Trophoblast cell (in vitro differentiated cells and primary cell): ENCODE data around the gene ZC3H10.
"Not testable (repeated sequence)": the region's sequence is repeated elsewhere in the genome, so short reads cannot be mapped to it uniquely, and the experiment has no call there.

Experiments
- DNase-seq, 2 donors: peaks; one replicate each; pipeline ENCODE4 v3.0.0-alpha.2; 2016
- H2AFZ ChIP-seq: 2 replicates; pipeline ENCODE4 v1.6.1; 2013; ENCODE audit warnings: low read length, moderate library complexity, mild to moderate bottlenecking; ENCODE audit not compliant: insufficient read depth, poor library complexity
- H2AK5ac ChIP-seq: 2 replicates; pipeline ENCODE4 v1.6.1; 2013; ENCODE audit warnings: mild to moderate bottlenecking, low read length
- H2BK120ac ChIP-seq: 2 replicates; pipeline ENCODE4 v1.6.1; 2013; ENCODE audit warnings: low read length, mild to moderate bottlenecking, moderate library complexity; ENCODE audit not compliant: insufficient read depth, poor library complexity
- H2BK12ac ChIP-seq: 2 replicates; pipeline ENCODE4 v1.6.1; 2013; ENCODE audit warnings: mild to moderate bottlenecking, low read length, moderate library complexity
- H2BK5ac ChIP-seq: 2 replicates; pipeline ENCODE4 v1.6.1; 2013; ENCODE audit warnings: low read length, low read depth, moderate library complexity, mild to moderate bottlenecking; ENCODE audit not compliant: poor library complexity
- H3K14ac ChIP-seq: 2 replicates; pipeline ENCODE4 v1.6.1; 2013; ENCODE audit warnings: mild to moderate bottlenecking, low read length
- H3K18ac ChIP-seq: 2 replicates; pipeline ENCODE4 v1.6.1; 2013; ENCODE audit warnings: mild to moderate bottlenecking, low read length
- H3K23ac ChIP-seq: 2 replicates; pipeline ENCODE4 v1.6.1; 2013; ENCODE audit warnings: low read length
- H3K27ac ChIP-seq: 2 replicates; pipeline ENCODE4 v1.5.1; 2013; ENCODE audit warnings: low read depth, mild to moderate bottlenecking, inconsistent platforms, low read length, moderate library complexity
- H3K27me3 ChIP-seq: 2 replicates; pipeline ENCODE4 v1.6.1; 2013; ENCODE audit warnings: inconsistent platforms, mild to moderate bottlenecking, low read length, moderate library complexity; ENCODE audit not compliant: insufficient read depth
- H3K36me3 ChIP-seq, 2 experiments: 1 replicate in 1 of 2; 2 replicates in 1 of 2; pipeline ENCODE4 v1.6.1; 2013; ENCODE audit warnings: low read length in 2 of 2, mild to moderate bottlenecking in 2 of 2, moderate library complexity in 1 of 2; ENCODE audit not compliant: insufficient read depth in 2 of 2, control insufficient read depth in 1 of 2
- H3K4ac ChIP-seq: 2 replicates; pipeline ENCODE4 v1.6.1; 2013; ENCODE audit warnings: low read depth, mild to moderate bottlenecking, low read length, moderate library complexity
- H3K4me1 ChIP-seq, 2 experiments: 1 replicate in 1 of 2; 2 replicates in 1 of 2; pipeline ENCODE4 v1.6.1; 2013; ENCODE audit warnings: low read length in 2 of 2, mild to moderate bottlenecking in 2 of 2, moderate library complexity in 1 of 2; ENCODE audit not compliant: insufficient read depth in 2 of 2, control insufficient read depth in 1 of 2
- H3K4me2 ChIP-seq: 2 replicates; pipeline ENCODE4 v1.6.1; 2013; ENCODE audit warnings: inconsistent platforms, mild to moderate bottlenecking, low read length, moderate library complexity
- H3K4me3 ChIP-seq: 2 replicates; pipeline ENCODE4 v1.5.1; 2013; ENCODE audit warnings: mild to moderate bottlenecking, low read depth, low read length, inconsistent platforms
- H3K79me1 ChIP-seq: one replicate; pipeline ENCODE4 v1.6.1; 2013; ENCODE audit warnings: low read length
- H3K79me2 ChIP-seq: 2 replicates; pipeline ENCODE4 v1.6.1; 2013; ENCODE audit warnings: low read length, mild to moderate bottlenecking; ENCODE audit not compliant: control insufficient read depth, insufficient read depth, poor library complexity
- H3K9ac ChIP-seq: 2 replicates; pipeline ENCODE4 v1.6.1; 2013; ENCODE audit warnings: mild to moderate bottlenecking, low read length
- H3K9me3 ChIP-seq: 2 replicates; pipeline ENCODE4 v1.6.1; 2013; ENCODE audit warnings: low read depth, mild to moderate bottlenecking, control low read depth, inconsistent platforms, low read length; ENCODE audit not compliant: insufficient read depth
- H4K12ac ChIP-seq: 2 replicates; pipeline ENCODE4 v1.6.1; 2013; ENCODE audit warnings: low read depth, mild to moderate bottlenecking, low read length, moderate library complexity
- H4K8ac ChIP-seq: 2 replicates; pipeline ENCODE4 v1.6.1; 2013; ENCODE audit warnings: low read depth, mild to moderate bottlenecking, low read length, moderate library complexity
- H4K91ac ChIP-seq: one replicate; pipeline ENCODE4 v1.6.1; 2013; ENCODE audit warnings: low read depth, mild to moderate bottlenecking, low read length, moderate library complexity
- WGBS: extraction: QIAGEN DNeasy Blood & Tissue Kit; methylation state at CpG from one replicate; pipeline ENCODE4 v1.1.7; 2013; ENCODE audit warnings: missing lambda C conversion rate; ENCODE audit not compliant: insufficient read length, insufficient coverage; ENCODE audit errors: extremely low coverage; 5-methylcytosine and 5-hydroxymethylcytosine counted together

Gene ZC3H10

DNA sequence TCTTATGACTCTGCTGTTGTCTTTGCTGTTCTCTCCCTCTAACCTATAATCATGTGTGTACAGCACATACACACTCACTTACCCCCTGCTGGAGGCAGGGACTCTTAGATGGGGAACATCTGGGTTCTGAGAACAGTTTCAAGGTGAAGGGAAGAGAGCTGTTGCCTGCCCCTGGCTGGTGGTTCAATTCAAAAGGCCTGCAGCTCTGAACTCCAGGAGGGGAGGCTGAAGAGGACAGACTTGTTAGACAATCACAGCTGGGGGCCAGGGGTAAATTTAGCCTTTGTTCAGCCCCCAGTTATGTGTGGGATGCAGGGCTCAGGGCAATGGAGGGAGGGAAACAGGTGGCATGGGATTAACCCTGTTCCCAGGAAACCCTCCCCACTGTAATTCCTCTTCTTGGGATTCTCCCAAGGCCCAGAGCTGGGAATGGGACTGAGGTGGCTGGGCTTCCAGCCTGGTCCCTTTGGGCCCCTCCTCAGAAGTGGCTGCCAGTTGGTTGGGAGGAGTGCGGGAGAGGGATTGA is 36.2 kb downstream of the ZC3H10 start:
- Histone ChIP-seq H3K4me3 (no peak overlapping the region), H3K36me3 (peaks cover 11 to 17% of the 10 kb centered on the region in 2 experiments), H4K91ac (no peak overlapping the region), H3K27ac (no peak overlapping the region), H3K79me1 (peaks cover 21% of the 10 kb centered on the region), H3K14ac (no peak overlapping the region), H3K4ac (no peak overlapping the region), H3K79me2 (peaks cover 13% of the 10 kb centered on the region), H3K4me2 (no peak overlapping the region), H2AFZ (no peak overlapping the region), H2AK5ac (no peak overlapping the region), H2BK5ac (no peak overlapping the region), H4K12ac (no peak overlapping the region), H2BK12ac (no peak overlapping the region), H3K9me3 (peaks cover 2% of the 10 kb centered on the region), H3K27me3 (no peaks in the 10 kb centered on the region), H4K8ac (no peak overlapping the region), H3K9ac (no peak overlapping the region), H3K4me1 (peaks cover 17% of the 10 kb centered on the region in 2 experiments), H3K23ac (no peak overlapping the region), H3K18ac (no peak overlapping the region), H2BK120ac (no peak overlapping the region)
- no peak for DNase-seq
- no CpG with 5 or more reads among the region's 1 CpG for WGBS

GRCh38 chr12:56154818-56155217 is 36.8 kb downstream of the ZC3H10 start:
- H3K4me2 ChIP-seq, result no peak overlapping the region
- H3K4me3 ChIP-seq, result no peak overlapping the region
- H3K4me1 ChIP-seq, result peaks cover 22% of the 10 kb centered on the region in 2 experiments
- no peak overlapping the region for H4K91ac ChIP-seq
- H3K4ac ChIP-seq, result no peak overlapping the region
- H2BK5ac ChIP-seq, result no peak overlapping the region
- H3K9me3 ChIP-seq, result peaks cover 2% of the 10 kb centered on the region
- H3K27me3 ChIP-seq, result no peaks in the 10 kb centered on the region
- H2BK12ac ChIP-seq, result no peak overlapping the region
- peaks cover 18% of the 10 kb centered on the region for H3K79me2 ChIP-seq
- no peak overlapping the region for H3K9ac ChIP-seq
- H3K18ac ChIP-seq, result no peak overlapping the region
- peaks cover 15 to 22% of the 10 kb centered on the region in 2 experiments for H3K36me3 ChIP-seq
- no peak overlapping the region for H2AK5ac ChIP-seq
- H3K23ac ChIP-seq, result no peak overlapping the region
- no peak for DNase-seq
- no peak overlapping the region for H3K14ac ChIP-seq
- H4K12ac ChIP-seq, result no peak overlapping the region
- WGBS, result no CpG with 5 or more reads among the region's 5 CpGs
- H2AFZ ChIP-seq, result no peak overlapping the region
- no peak overlapping the region for H3K27ac ChIP-seq
- H3K79me1 ChIP-seq, result peaks cover 24% of the 10 kb centered on the region
- H2BK120ac ChIP-seq, result no peak overlapping the region
- no peak overlapping the region for H4K8ac ChIP-seq

GRCh38 chr12:56155256-56155845 is 37.3 kb downstream of the ZC3H10 start:
- WGBS, result no CpG with 5 or more reads among the region's 11 CpGs
- Histone ChIP-seq H3K4me3 (no peak overlapping the region), H2BK5ac (no peak overlapping the region), H3K27me3 (no peaks in the 10 kb centered on the region), H3K79me2 (peaks cover 19% of the 10 kb centered on the region), H3K36me3 (peaks cover 20 to 28% of the 10 kb centered on the region in 2 experiments), H3K9me3 (peaks cover 2% of the 10 kb centered on the region), H3K4me2 (no peak overlapping the region), H3K14ac (no peak overlapping the region), H3K27ac (no peak overlapping the region), H3K9ac (no peak overlapping the region), H4K12ac (no peak overlapping the region), H3K79me1 (peaks cover 24% of the 10 kb centered on the region), H4K8ac (no peak overlapping the region), H4K91ac (no peak overlapping the region), H2AFZ (no peak overlapping the region), H3K4ac (no peak overlapping the region), H2BK120ac (no peak overlapping the region), H3K18ac (no peak overlapping the region), H2BK12ac (no peak overlapping the region), H3K23ac (no peak overlapping the region), H2AK5ac (no peak overlapping the region), H3K4me1 (peaks cover 27 to 28% of the 10 kb centered on the region in 2 experiments)
- no peak for DNase-seq

GRCh38 chr12:56156464-56157200 is 38.6 kb downstream of the ZC3H10 start:
- Histone ChIP-seq H3K27ac (peak overlapping the region; percentile 67), H3K36me3 (peaks cover 31 to 41% of the 10 kb centered on the region in 2 experiments), H3K79me2 (peaks cover 19% of the 10 kb centered on the region), H3K79me1 (peaks cover 24% of the 10 kb centered on the region), H3K4me2 (peak overlapping the region; percentile 71), H3K4me1 (peaks cover 33% of the 10 kb centered on the region in 2 experiments)
- not testable (repeated sequence) for H3K14ac ChIP-seq, H3K4ac ChIP-seq, H2BK120ac ChIP-seq, H4K12ac ChIP-seq, H3K9me3 ChIP-seq, DNase-seq, H2BK5ac ChIP-seq, H3K23ac ChIP-seq, H3K9ac ChIP-seq, H3K27me3 ChIP-seq, H2AK5ac ChIP-seq, H2AFZ ChIP-seq, H3K18ac ChIP-seq, H3K4me3 ChIP-seq, H2BK12ac ChIP-seq, H4K91ac ChIP-seq, H4K8ac ChIP-seq
- whole genome bisulfite sequencing, result no CpG with 5 or more reads among the region's 21 CpGs
